ENCODE results near the gene CSF2. TPM values are rescaled to one million over a fixed set of nuclear protein-coding genes. Genes with fewer than 3 reads are reported as not detected.

CSF2 gene
- total RNA-seq, 1 donor from 2014 or later, result not detected

- DNase-seq (ENCODE audit: low spot score), result no peak
- Mint-ChIP-seq H3K36me3 (ENCODE audit: low read depth) (no peaks in the 10 kb centered on the region), H3K4me3 (ENCODE audit: unreplicated experiment) (no peak overlapping the region), H3K4me1 (ENCODE audit: low read depth) (no peaks in the 10 kb centered on the region), H3K9me3 (ENCODE audit: low read depth) (no peaks in the 10 kb centered on the region), H3K27ac (ENCODE audit: unreplicated experiment) (no peak overlapping the region), H3K27me3 (ENCODE audit: low read depth) (no peaks in the 10 kb centered on the region)
- no peak for TF ChIP-seq CTCF (IDR thresholded peaks at IDR 0.05)
Observed at GRCh38 chr5:132070460-132071337, 2.9 kb upstream of the CSF2 start.

GRCh38 chr5:132071338-132071707 is 2.3 kb upstream of the CSF2 start:
- no peak for DNase-seq (ENCODE audit: low spot score)
- no peak for TF ChIP-seq CTCF (IDR thresholded peaks at IDR 0.05)
- no peaks in the 10 kb centered on the region for H3K27me3 Mint-ChIP-seq (ENCODE audit: low read depth)
- no peak overlapping the region for H3K4me3 Mint-ChIP-seq (ENCODE audit: unreplicated experiment)
- H3K4me1 Mint-ChIP-seq (ENCODE audit: low read depth), result no peaks in the 10 kb centered on the region
- no peaks in the 10 kb centered on the region for H3K9me3 Mint-ChIP-seq (ENCODE audit: low read depth)
- H3K27ac Mint-ChIP-seq (ENCODE audit: unreplicated experiment), result no peak overlapping the region
- H3K36me3 Mint-ChIP-seq (ENCODE audit: low read depth), result no peaks in the 10 kb centered on the region

DNA sequence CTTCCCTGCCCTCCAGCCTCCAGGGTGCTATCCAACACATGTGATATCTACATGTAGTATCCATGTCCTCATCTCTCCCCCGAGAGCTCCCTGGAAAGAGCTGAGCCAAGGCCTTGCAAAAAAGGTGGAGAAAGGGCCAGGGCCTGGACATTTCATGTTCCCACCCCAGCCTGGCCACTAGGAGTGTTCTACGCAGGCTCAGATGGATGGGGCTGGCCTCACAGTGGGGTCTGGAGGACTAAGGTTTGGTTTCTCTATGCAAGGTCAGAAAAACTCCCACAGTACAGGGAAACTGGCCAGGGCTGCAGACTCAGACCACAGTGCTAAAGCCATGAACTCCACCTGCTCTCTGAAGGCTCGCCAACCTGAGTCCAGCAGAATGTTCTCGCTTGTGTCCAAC is 1.5 kb upstream of the CSF2 start:
- no peak for TF ChIP-seq CTCF (IDR thresholded peaks at IDR 0.05)
- Mint-ChIP-seq H3K27me3 (ENCODE audit: low read depth) (no peaks in the 10 kb centered on the region), H3K27ac (ENCODE audit: unreplicated experiment) (no peak overlapping the region), H3K4me3 (ENCODE audit: unreplicated experiment) (no peak overlapping the region), H3K9me3 (ENCODE audit: low read depth) (no peaks in the 10 kb centered on the region), H3K36me3 (ENCODE audit: low read depth) (no peaks in the 10 kb centered on the region), H3K4me1 (ENCODE audit: low read depth) (no peaks in the 10 kb centered on the region)
- no peak for DNase-seq (ENCODE audit: low spot score)

DNA sequence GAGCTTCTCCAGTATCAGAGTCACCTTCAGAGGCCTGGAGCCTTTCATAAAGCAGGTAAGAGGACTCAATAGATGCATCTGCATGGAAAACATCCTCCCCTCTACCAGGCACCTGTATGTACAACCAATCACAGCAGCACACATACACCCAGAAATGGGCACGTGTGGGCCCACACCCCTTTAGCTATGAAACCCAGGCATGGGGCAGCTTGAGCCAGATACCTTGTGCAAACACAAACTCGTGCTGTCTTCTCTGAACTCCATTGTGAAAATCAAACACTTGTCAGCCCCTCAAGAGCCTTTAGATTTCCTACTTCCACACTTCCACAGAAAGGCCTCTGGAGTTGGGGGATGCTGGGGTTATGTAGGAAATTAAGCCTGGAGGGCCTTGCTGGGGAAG is 1.1 kb upstream of the CSF2 start:
- H3K27me3 Mint-ChIP-seq (ENCODE audit: low read depth), result no peaks in the 10 kb centered on the region
- TF ChIP-seq CTCF (IDR thresholded peaks at IDR 0.05), result no peak
- H3K4me1 Mint-ChIP-seq (ENCODE audit: low read depth), result no peaks in the 10 kb centered on the region
- H3K4me3 Mint-ChIP-seq (ENCODE audit: unreplicated experiment), result no peak overlapping the region
- no peak overlapping the region for H3K27ac Mint-ChIP-seq (ENCODE audit: unreplicated experiment)
- no peak for DNase-seq (ENCODE audit: low spot score)
- no peaks in the 10 kb centered on the region for H3K9me3 Mint-ChIP-seq (ENCODE audit: low read depth)
- H3K36me3 Mint-ChIP-seq (ENCODE audit: low read depth), result no peaks in the 10 kb centered on the region

- Mint-ChIP-seq H3K27me3 (ENCODE audit: low read depth) (no peaks in the 10 kb centered on the region), H3K9me3 (ENCODE audit: low read depth) (no peaks in the 10 kb centered on the region), H3K4me3 (ENCODE audit: unreplicated experiment) (no peak overlapping the region), H3K4me1 (ENCODE audit: low read depth) (no peaks in the 10 kb centered on the region), H3K36me3 (ENCODE audit: low read depth) (no peaks in the 10 kb centered on the region), H3K27ac (ENCODE audit: unreplicated experiment) (no peak overlapping the region)
- peak; percentile 70 for DNase-seq (ENCODE audit: low spot score)
- no peak for TF ChIP-seq CTCF (IDR thresholded peaks at IDR 0.05)
Observed at GRCh38 chr5:132074091-132074771, 642 bp downstream of the CSF2 start.

Data from chondrocyte (in vitro differentiated cells).